ENCODE measurements around the gene HACD2. TPM values are rescaled to one million over a fixed set of nuclear protein-coding genes. Genes with fewer than 3 reads are reported as not detected.

HACD2 gene
- total and polyA plus RNA-seq, 9 of the 15 experiments (the other 6 are each of a cell fraction or from before 2014, with no cell fraction given): 1.3 to 10.5 (median 3.8) TPM

DNA sequence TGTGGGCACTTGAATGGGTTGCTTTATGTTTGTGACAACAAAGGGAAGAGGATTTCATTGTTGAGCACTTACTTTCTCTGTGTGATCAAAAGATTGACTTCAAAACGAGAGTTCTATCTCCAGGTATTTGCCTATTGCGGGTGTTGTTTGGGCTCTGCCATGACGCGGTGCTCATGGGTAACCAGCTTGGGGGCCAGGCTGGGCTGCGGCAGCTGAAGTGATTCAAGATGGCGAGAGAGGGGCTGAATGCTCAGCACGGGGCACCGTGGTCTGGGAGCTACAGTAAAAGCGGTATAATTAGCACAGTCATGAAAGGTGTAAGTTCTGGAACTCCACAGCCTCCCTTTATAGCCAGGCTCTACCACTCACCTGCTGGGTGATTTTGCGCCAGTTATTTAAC, 105.0 kb downstream of the HACD2 start (continued):
- TF ChIP-seq CUX1 (CRISPR knock-in tag; IDR thresholded peaks at IDR 0.05): no peak
- TF ChIP-seq CREB5 (CRISPR knock-in tag; IDR thresholded peaks at IDR 0.05): no peak
- no peak for TF ChIP-seq JUN (IDR thresholded peaks at IDR 0.05; ENCODE audit: borderline replicate concordance, low read depth, low read length)
- no peak for TF ChIP-seq JUN (CRISPR knock-in tag; IDR thresholded peaks at IDR 0.05; ENCODE audit: borderline replicate concordance)
- TF ChIP-seq ZFP36 (IDR thresholded peaks at IDR 0.05; ENCODE audit: low read depth, low read length, partially characterized antibody): no peak
- TF ChIP-seq KLF16 (IDR thresholded peaks at IDR 0.05): no peak
- TF ChIP-seq L3MBTL2 (IDR thresholded peaks at IDR 0.05): no peak
- TF ChIP-seq, protein P1, sequence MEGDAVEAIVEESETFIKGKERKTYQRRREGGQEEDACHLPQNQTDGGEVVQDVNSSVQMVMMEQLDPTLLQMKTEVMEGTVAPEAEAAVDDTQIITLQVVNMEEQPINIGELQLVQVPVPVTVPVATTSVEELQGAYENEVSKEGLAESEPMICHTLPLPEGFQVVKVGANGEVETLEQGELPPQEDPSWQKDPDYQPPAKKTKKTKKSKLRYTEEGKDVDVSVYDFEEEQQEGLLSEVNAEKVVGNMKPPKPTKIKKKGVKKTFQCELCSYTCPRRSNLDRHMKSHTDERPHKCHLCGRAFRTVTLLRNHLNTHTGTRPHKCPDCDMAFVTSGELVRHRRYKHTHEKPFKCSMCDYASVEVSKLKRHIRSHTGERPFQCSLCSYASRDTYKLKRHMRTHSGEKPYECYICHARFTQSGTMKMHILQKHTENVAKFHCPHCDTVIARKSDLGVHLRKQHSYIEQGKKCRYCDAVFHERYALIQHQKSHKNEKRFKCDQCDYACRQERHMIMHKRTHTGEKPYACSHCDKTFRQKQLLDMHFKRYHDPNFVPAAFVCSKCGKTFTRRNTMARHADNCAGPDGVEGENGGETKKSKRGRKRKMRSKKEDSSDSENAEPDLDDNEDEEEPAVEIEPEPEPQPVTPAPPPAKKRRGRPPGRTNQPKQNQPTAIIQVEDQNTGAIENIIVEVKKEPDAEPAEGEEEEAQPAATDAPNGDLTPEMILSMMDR (IDR thresholded peaks at IDR 0.05 in 2 of 3, conservative IDR thresholded peaks at IDR 0.05 in 1 of 3; ENCODE audit: insufficient read depth in 2 of 3, low read depth in 1 of 3, low read length in 3 of 3): no peak
- no peak for TF ChIP-seq ZNF79 (CRISPR knock-in tag; IDR thresholded peaks at IDR 0.05; ENCODE audit: low read depth)
- TF ChIP-seq ZNF766 (CRISPR knock-in tag; conservative IDR thresholded peaks at IDR 0.05): no peak
